Measurements from ENCODE around the gene PIEZO2. TPM values are rescaled to one million over a fixed set of nuclear protein-coding genes. Genes with fewer than 3 reads are reported as not detected.
"Not testable (repeated sequence)": the region's sequence is repeated elsewhere in the genome, so short reads cannot be mapped to it uniquely, and the experiment has no call there.

Gene PIEZO2
- total RNA-seq, 2 experiments from 2014 or later = not detected

DNA sequence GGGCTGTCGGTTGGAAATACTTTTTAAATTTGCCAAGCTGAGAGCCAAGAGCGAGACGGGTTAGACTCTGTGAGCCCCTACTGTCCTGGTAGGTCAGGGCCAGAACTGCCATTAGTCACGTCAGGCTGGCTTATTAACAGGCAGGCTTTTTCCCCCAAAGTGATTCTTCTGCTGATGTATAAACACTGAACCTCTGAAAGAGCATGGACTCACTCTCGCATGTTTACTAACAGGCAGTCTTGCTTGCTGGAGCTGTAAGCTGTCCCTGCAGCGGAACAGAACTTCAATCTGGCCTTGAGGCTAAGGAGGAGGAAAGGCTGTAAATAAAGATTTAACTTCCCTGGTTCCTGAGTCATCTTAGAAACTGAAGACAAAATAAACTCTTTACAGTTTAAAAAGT, 288.4 kb downstream of the PIEZO2 start:
- H3K27me3 Mint-ChIP-seq = peaks cover 6% of the 10 kb centered on the region
- H3K4me3 Mint-ChIP-seq = no peak overlapping the region
- no peaks in the 10 kb centered on the region for H3K36me3 Mint-ChIP-seq (ENCODE audit: low read depth)
- POLR2A ChIA-PET = no interaction called here
- no peaks in the 10 kb centered on the region for H3K9me3 Mint-ChIP-seq
- DNase-seq = no peak
- no peak overlapping the region for H3K27ac Mint-ChIP-seq
- CTCF ChIA-PET = no interaction called here
- H3K4me1 Mint-ChIP-seq = no peaks in the 10 kb centered on the region

DNA sequence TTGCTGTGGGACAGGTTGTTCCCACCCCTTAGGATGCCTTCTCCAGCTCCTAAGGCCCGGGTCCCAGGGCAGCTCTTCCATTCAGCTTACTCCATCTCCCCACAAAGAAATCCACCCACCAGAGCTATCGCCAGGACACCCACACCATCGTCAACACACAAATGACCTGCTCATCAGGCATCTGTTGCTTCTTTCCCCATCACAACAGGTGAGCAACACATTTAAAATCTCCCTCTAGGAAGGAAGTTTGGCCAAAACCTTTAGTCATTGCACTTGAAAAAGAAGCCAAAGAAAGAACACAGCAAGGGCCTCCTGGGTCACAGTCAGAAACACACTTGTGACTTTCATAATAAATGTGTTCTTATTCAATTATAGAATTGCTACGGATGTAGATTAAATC, 289.0 kb downstream of the PIEZO2 start:
- no peaks in the 10 kb centered on the region for H3K9me3 Mint-ChIP-seq
- H3K27ac Mint-ChIP-seq = no peak overlapping the region
- H3K36me3 Mint-ChIP-seq (ENCODE audit: low read depth) = no peaks in the 10 kb centered on the region
- no peak for DNase-seq
- ChIA-PET CTCF (interaction anchor here (1.0 kb wide), 1 partner anchor 9 kb away, joined by 3 read pairs; no protein-coding TSS in a partner anchor), POLR2A (no interaction called here)
- H3K4me1 Mint-ChIP-seq = no peaks in the 10 kb centered on the region
- peaks cover 6% of the 10 kb centered on the region for H3K27me3 Mint-ChIP-seq
- H3K4me3 Mint-ChIP-seq = no peak overlapping the region

DNA sequence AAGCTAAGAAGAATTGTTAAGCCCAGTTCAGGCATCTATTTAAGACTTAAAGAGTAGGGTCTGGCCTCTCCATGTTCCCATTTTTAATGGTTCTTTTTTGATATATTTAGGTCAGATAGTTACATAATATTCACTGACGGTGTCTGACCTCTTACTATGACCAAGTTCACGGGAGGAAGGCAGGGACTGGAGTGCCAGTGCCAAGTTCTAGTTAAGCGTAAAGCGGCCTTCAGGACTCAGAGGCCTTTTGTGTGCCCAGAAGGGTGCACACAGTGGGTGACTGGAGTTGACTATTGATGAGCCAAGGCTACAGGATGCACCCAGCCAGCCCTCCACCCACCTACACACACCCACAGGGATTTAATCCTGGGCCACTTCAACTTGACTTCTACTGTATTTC, 290.9 kb downstream of the PIEZO2 start:
- no peak for DNase-seq
- H3K4me3 Mint-ChIP-seq = no peak overlapping the region
- H3K27ac Mint-ChIP-seq = no peak overlapping the region
- ChIA-PET POLR2A (no interaction called here), CTCF (interaction anchor here (0.7 kb wide), 1 partner anchor 449 kb away, joined by 3 read pairs; no protein-coding TSS in a partner anchor)
- H3K27me3 Mint-ChIP-seq = peaks cover 12% of the 10 kb centered on the region
- no peaks in the 10 kb centered on the region for H3K9me3 Mint-ChIP-seq
- no peaks in the 10 kb centered on the region for H3K36me3 Mint-ChIP-seq (ENCODE audit: low read depth)
- H3K4me1 Mint-ChIP-seq = no peaks in the 10 kb centered on the region

GRCh38 chr18:10856132-10856531, 293.2 kb downstream of the PIEZO2 start:
- no peaks in the 10 kb centered on the region for H3K36me3 Mint-ChIP-seq (ENCODE audit: low read depth)
- CTCF ChIA-PET = no interaction called here
- no peak overlapping the region for H3K4me3 Mint-ChIP-seq
- POLR2A ChIA-PET = no interaction called here
- DNase-seq = no peak
- peaks cover 12% of the 10 kb centered on the region for H3K27me3 Mint-ChIP-seq
- H3K9me3 Mint-ChIP-seq = no peaks in the 10 kb centered on the region
- no peak overlapping the region for H3K27ac Mint-ChIP-seq
- H3K4me1 Mint-ChIP-seq = no peaks in the 10 kb centered on the region

DNA sequence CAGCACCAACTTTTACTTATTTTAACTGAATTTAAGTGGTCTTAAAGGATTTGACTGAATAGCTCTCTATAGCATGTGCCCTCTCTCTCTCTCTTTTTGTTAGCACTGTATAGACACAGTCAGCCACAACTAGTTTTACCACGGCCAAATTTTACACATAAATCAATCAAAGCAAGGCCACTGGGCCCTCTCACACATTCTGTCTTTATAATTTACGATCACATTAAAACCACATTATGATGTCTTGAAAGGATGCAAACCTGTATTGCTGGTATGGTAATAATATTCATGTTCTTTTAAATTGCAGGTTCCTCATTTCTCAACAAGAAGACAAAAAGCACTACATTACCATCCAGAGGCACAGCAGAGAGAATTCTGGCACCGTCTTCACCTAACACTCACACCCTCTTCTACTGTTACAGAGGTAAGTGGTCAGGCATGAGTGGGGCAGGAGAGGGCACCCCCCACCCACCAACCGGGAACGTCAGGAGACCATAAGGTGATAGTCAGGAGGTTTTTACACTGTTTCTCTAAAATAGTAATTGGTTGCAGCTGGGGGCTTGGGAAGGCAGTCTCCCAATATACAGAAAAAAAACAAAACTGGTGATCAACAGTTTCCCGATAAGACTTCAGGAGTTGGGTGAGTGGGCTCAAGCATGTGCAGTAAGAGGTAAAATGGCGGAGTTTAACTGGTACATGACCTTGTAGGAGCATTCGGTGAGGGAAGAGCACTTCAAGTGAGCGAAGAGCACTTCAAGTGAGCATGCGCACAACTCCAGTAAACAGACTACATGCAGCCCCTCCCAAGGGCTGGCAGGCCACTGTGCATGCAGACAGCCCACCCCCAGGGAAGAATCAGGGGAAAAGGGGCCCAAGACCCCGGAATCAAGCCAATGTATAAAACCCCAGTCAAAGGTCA, 296.7 kb downstream of the PIEZO2 start:
- ChIA-PET POLR2A (no interaction called here), CTCF (interaction anchor here (0.9 to 3.3 kb wide), 6 partner anchors 7 to 700 kb away, joined by 3 to 16 read pairs (median 4); no protein-coding TSS in a partner anchor)
- H3K4me1 Mint-ChIP-seq = no peaks in the 10 kb centered on the region
- H3K9me3 Mint-ChIP-seq = no peaks in the 10 kb centered on the region
- H3K27ac Mint-ChIP-seq = no peak overlapping the region
- peaks cover 23% of the 10 kb centered on the region for H3K27me3 Mint-ChIP-seq
- H3K36me3 Mint-ChIP-seq (ENCODE audit: low read depth) = no peaks in the 10 kb centered on the region
- no peak for DNase-seq
- no peak overlapping the region for H3K4me3 Mint-ChIP-seq

DNA sequence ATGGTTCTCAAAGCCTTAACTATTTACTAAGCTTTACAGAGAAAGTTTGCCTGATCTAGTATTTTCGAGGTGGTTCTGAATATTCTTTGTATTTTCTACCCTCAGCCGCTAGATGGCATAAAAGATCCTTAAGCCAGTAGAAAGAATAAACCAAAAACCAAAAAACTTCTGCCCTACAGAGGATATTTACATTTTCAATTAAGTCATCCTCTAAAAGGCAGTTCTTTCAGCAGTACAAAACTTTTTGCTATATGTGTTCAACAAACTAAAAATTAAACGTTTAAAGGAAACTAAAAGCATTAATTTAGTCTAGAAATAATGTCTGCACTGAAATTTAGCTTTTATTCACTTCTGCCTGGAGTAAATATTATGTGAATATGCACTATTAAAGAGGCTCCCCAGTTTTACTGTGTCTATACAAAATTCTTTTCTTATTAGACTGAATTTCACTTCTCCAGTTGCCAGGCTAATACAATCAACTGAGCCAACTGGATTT, 297.5 kb downstream of the PIEZO2 start:
- ChIA-PET POLR2A (no interaction called here), CTCF (interaction anchor here (0.5 to 3.3 kb wide), 15 partner anchors 8 to 701 kb away, joined by 3 to 16 read pairs (median 4); no protein-coding TSS in a partner anchor)
- DNase-seq = no peak
- Mint-ChIP-seq H3K27ac (no peak overlapping the region), H3K27me3 (peaks cover 21% of the 10 kb centered on the region), H3K36me3 (ENCODE audit: low read depth) (no peaks in the 10 kb centered on the region), H3K4me3 (no peak overlapping the region), H3K9me3 (no peaks in the 10 kb centered on the region), H3K4me1 (no peaks in the 10 kb centered on the region)

DNA sequence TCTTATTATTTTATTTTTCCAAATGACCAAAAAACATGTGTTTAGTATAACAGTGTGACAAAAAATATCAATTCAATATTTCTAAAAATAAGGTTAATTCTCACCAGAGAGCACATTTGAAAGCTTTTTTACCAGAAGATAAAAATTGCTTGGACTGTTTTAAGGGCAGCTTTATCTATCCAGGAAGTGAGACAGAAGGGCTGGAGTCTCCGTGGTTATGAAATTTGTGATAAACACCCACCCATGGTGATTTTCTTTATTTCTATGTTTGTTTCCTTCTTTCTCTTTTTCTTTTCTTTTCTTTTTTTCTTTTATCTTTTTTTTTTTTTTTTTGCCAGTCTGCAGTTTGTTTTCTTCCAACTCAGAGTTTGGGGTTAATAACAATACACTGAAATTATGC, 298.5 kb downstream of the PIEZO2 start:
- CTCF ChIA-PET = interaction anchor here (0.7 to 3.3 kb wide), 13 partner anchors 10 to 668 kb away, joined by 3 to 16 read pairs (median 5); no protein-coding TSS in a partner anchor
- DNase-seq = no peak
- H3K4me1 Mint-ChIP-seq = no peaks in the 10 kb centered on the region
- H3K27ac Mint-ChIP-seq = no peak overlapping the region
- no peaks in the 10 kb centered on the region for H3K36me3 Mint-ChIP-seq (ENCODE audit: low read depth)
- POLR2A ChIA-PET = no interaction called here
- no peak overlapping the region for H3K4me3 Mint-ChIP-seq
- H3K9me3 Mint-ChIP-seq = no peaks in the 10 kb centered on the region
- H3K27me3 Mint-ChIP-seq = peaks cover 20% of the 10 kb centered on the region

GRCh38 chr18:10850216-10850615, 299.2 kb downstream of the PIEZO2 start:
- no peak overlapping the region for H3K27ac Mint-ChIP-seq
- H3K27me3 Mint-ChIP-seq = peaks cover 18% of the 10 kb centered on the region
- ChIA-PET POLR2A (no interaction called here), CTCF (interaction anchor here (0.7 to 3.3 kb wide), 8 partner anchors 9 to 669 kb away, joined by 3 to 16 read pairs (median 8); no protein-coding TSS in a partner anchor)
- no peak overlapping the region for H3K4me3 Mint-ChIP-seq
- H3K4me1 Mint-ChIP-seq = no peaks in the 10 kb centered on the region
- DNase-seq = no peak
- H3K36me3 Mint-ChIP-seq (ENCODE audit: low read depth) = no peaks in the 10 kb centered on the region
- no peaks in the 10 kb centered on the region for H3K9me3 Mint-ChIP-seq

DNA sequence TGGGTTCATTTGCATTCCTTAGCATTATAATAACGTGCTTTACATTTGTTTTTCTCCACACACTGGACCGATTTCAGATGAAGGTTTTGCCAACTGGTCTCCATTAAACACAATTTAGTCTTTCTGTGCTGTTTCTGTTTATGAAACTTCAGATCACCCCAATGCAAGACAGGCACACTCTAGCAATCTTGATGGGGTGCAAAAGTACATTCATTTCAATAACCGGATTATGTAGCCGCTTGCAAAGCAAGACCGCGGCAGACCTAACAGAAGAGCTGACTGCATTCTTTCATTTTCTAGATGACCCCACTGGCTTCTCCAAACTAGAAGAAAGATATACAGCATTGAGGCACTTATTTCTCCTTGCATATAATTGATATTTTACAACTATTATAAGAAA, 301.5 kb downstream of the PIEZO2 start:
- Mint-ChIP-seq H3K36me3 (ENCODE audit: low read depth) (no peaks in the 10 kb centered on the region), H3K9me3 (no peaks in the 10 kb centered on the region), H3K4me1 (no peaks in the 10 kb centered on the region), H3K27ac (no peak overlapping the region), H3K27me3 (peaks cover 14% of the 10 kb centered on the region), H3K4me3 (no peak overlapping the region)
- ChIA-PET CTCF (no interaction called here), POLR2A (no interaction called here)
- no peak for DNase-seq

- Mint-ChIP-seq H3K36me3 (ENCODE audit: low read depth) (no peaks in the 10 kb centered on the region), H3K27me3 (peaks cover 15% of the 10 kb centered on the region), H3K4me3 (no peak overlapping the region), H3K9me3 (no peaks in the 10 kb centered on the region), H3K4me1 (no peaks in the 10 kb centered on the region), H3K27ac (no peak overlapping the region)
- ChIA-PET POLR2A (no interaction called here), CTCF (no interaction called here)
- no peak for DNase-seq
Observed at GRCh38 chr18:10847408-10847790, 302.0 kb downstream of the PIEZO2 start.

- H3K27ac Mint-ChIP-seq = no peak overlapping the region
- ChIA-PET POLR2A (no interaction called here), CTCF (no interaction called here)
- H3K36me3 Mint-ChIP-seq (ENCODE audit: low read depth) = no peaks in the 10 kb centered on the region
- no peak overlapping the region for H3K4me3 Mint-ChIP-seq
- DNase-seq = no peak
- no peaks in the 10 kb centered on the region for H3K4me1 Mint-ChIP-seq
- no peaks in the 10 kb centered on the region for H3K9me3 Mint-ChIP-seq
- H3K27me3 Mint-ChIP-seq = peaks cover 18% of the 10 kb centered on the region
Observed at GRCh38 chr18:10846657-10847407, 302.5 kb downstream of the PIEZO2 start.

GRCh38 chr18:10846035-10846434, 303.3 kb downstream of the PIEZO2 start:
- CTCF ChIA-PET; POLR2A ChIA-PET; DNase-seq; H3K36me3 Mint-ChIP-seq (ENCODE audit: low read depth); H3K4me3 Mint-ChIP-seq; H3K27ac Mint-ChIP-seq; H3K9me3 Mint-ChIP-seq; H3K4me1 Mint-ChIP-seq: not testable (repeated sequence)
- peaks cover 18% of the 10 kb centered on the region for H3K27me3 Mint-ChIP-seq

- H3K4me3 Mint-ChIP-seq = no peak overlapping the region
- H3K27ac Mint-ChIP-seq = no peak overlapping the region
- POLR2A ChIA-PET = no interaction called here
- H3K9me3 Mint-ChIP-seq = no peaks in the 10 kb centered on the region
- no peaks in the 10 kb centered on the region for H3K4me1 Mint-ChIP-seq
- no peak for DNase-seq
- H3K27me3 Mint-ChIP-seq = peaks cover 11% of the 10 kb centered on the region
- H3K36me3 Mint-ChIP-seq (ENCODE audit: low read depth) = no peaks in the 10 kb centered on the region
- CTCF ChIA-PET = interaction anchor here (0.6 kb wide), 1 partner anchor 211 kb away, joined by 3 read pairs; no protein-coding TSS in a partner anchor
Observed at GRCh38 chr18:10843565-10843964, 305.8 kb downstream of the PIEZO2 start.

Measured in activated CD4-positive, alpha-beta memory T cell treated with anti-CD3 and anti-CD28 coated beads, Interleukin-2, amount 10 ng/mL, durations not matched to agents 7 days and 5 days (primary cell).